ENCODE measurements around the gene AQP12A.

AQP12A gene

DNA sequence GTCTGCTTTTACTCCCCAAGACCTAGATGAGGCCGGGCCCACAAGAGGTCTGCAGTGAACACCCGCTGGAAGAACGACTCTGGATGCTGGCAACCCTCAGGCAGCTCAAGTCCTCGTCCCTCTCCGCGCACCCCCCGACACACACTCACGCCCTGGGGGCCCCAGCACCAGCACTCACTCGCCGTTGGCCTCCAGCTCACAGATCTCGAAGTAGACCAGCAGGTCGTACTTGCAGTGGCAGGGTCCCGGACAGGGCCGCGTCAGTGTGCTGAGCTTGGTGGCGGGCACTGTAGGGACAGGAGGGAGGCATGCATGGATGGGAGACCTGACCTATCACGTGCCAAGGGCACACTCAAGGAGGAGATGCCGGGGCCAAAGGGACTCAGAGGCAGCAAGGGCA lies 49.4 kb downstream of the AQP12A start:
- DNase-seq (ENCODE audit: low spot score), result no peak

DNA sequence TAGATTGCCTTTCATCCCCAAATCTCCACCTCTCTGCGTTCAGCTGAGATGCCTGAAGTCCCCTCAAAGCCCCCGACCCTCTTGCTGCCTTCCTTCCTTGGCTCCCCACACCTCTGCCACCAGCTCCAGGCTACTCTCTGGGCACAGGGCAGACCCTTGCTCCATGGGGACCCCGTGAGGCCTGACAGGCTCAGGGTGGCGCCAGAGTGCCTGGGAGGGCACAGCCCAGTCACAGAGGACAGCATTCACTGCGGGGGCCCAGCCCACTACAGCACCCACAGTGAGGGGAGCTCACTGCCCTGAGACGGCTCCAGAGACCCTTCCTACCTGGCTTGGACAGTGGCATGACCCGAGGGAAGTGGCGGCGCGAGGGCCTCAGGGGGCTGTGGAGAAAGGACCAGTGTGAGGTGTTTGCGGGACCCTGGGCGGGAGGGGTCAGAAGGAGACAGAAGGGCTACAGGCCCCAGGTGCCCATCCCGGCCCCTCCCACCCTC lies 51.0 kb downstream of the AQP12A start:
- DNase-seq (ENCODE audit: low spot score), result no peak

DNA sequence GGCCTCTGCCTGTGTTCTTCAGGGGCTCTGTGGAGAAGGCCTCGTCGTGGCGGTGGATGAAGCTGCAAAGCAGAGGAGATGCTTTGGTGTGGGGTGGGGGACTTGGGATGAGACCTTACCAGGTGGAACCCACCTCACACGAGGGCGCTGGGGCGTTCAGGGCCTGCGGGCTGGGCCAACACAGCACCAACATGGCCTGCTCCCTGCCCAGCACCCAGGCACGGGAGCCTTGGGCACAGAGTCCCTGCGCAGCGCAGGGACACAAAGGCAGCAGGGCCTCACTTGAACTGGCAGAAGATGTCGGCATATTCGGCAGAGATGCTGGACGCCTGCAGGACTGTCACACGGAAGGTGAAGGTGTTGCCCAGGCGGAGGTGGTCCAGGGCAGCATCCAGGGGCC lies 53.8 kb downstream of the AQP12A start:
- no peak for DNase-seq (ENCODE audit: low spot score)

DNA sequence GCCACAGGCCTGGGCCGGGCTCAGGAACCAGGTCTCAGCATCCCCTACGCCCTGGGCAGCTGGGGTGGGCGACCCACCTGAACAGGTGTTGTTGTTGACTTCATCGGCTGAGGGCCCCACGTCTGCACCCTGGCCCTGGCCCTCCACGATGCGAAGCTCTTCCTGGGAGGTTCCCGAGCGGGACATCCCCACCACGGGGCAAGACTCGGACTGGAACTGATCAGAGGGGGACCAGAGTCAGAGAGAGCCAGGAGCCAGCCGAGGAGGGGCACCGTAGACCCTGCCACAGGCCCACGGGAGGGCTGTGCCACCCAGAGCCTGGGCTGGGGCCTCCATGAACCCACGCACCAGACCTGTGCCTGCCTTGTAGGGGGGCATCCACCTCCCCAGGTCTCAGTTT lies 54.3 kb downstream of the AQP12A start:
- no peak for DNase-seq (ENCODE audit: low spot score)

DNA sequence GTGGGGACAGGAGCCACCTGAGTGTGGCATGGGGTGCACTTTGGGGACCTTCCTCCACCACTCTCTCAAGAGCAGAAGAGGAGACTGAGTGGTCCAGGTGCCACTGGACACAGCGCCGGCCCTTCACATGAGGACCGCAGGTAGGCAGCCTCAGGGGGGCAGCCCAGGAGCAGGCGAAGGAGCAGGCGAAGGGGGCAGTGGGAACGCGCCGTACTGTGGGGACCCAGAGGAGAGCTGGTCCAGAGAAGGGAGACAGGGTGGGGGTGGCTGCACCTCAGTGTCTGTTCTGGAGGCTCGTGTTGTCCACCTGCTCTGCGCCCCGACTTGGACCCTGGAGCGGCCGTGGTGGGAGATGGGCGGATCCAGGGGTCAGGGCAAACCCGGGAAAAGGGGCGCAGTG lies 55.0 kb downstream of the AQP12A start:
- DNase-seq (ENCODE audit: low spot score), result no peak

DNA sequence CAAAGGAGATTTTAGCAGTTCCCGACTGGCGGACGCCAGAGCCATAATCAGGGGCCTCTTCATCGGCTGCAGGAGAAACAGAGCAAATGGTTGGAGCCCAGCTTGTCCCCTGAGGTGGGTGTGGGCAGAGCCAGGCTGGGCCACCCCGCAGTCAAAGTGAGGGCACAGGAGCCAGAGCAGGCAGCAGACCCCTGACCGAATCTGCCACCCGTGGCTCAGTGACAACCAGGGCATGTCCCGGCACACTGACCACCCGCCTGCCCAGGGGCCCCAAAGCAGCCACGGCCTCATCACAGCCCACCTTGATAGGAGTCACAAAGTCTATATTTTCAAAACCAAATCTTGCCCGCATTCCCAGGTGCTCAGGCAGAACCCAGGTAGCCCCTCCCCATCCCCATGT lies 55.6 kb downstream of the AQP12A start:
- DNase-seq (ENCODE audit: low spot score), result no peak

All from SW480 (cell line).